WERI-Rb-1 (cell line): ENCODE results near the gene AKAP14.
"Not testable (repeated sequence)": the region's sequence is repeated elsewhere in the genome, so short reads cannot be mapped to it uniquely, and the experiment has no call there.

ENCODE experiments used
- DNase-seq: peaks from one replicate; pipeline ENCODE4 v3.0.0-alpha.2; 2020
- H3K27ac ChIP-seq: fragments of 250-450 bp; sonication (Bioruptor Pico); 2 replicates; pipeline ENCODE4 v1.5.1; 2020; ENCODE audit warnings: mild to moderate bottlenecking, moderate library complexity
- H3K27me3 ChIP-seq: fragments of 250-450 bp; sonication (Bioruptor Pico); 2 replicates; pipeline ENCODE4 v1.5.1; 2021; ENCODE audit warnings: mild to moderate bottlenecking, low read depth, moderate library complexity; ENCODE audit not compliant: insufficient read depth, severe bottlenecking
- H3K36me3 ChIP-seq: fragments of 250-450 bp; sonication (Bioruptor Pico); 2 replicates; pipeline ENCODE4 v1.5.1; 2020; ENCODE audit warnings: mild to moderate bottlenecking, moderate library complexity
- H3K4me3 ChIP-seq: 2 replicates; pipeline ENCODE4 v1.5.1; 2011; ENCODE audit warnings: low read depth, mild to moderate bottlenecking, control low read depth, low read length
- H3K9me3 ChIP-seq: fragments of 250-450 bp; sonication (Bioruptor Pico); 2 replicates; pipeline ENCODE4 v1.5.1; 2021; ENCODE audit warnings: mild to moderate bottlenecking, moderate library complexity; ENCODE audit not compliant: severe bottlenecking
- CTCF ChIP-seq: IDR thresholded peaks from 2 replicates; pipeline ENCODE4 v1.5.1; 2011; ENCODE audit warnings: low read depth, mild to moderate bottlenecking, control low read depth, inconsistent platforms, low read length

Gene AKAP14

GRCh38 chrX:119919835-119920585 lies 24.3 kb downstream of the AKAP14 start:
- Histone ChIP-seq H3K36me3 (no peaks in the 10 kb centered on the region), H3K27me3 (peaks cover 5% of the 10 kb centered on the region), H3K4me3 (no peak overlapping the region), H3K27ac (no peak overlapping the region), H3K9me3 (no peaks in the 10 kb centered on the region)
- DNase-seq, result no peak
- no peak for TF ChIP-seq CTCF

GRCh38 chrX:119922391-119922790 lies 26.7 kb downstream of the AKAP14 start:
- H3K4me3 ChIP-seq, H3K27me3 ChIP-seq, DNase-seq, H3K36me3 ChIP-seq, H3K9me3 ChIP-seq, H3K27ac ChIP-seq: not testable (repeated sequence)

GRCh38 chrX:119935215-119935874 lies 39.7 kb downstream of the AKAP14 start:
- TF ChIP-seq CTCF, result no peak
- H3K27ac ChIP-seq, result no peak overlapping the region
- H3K36me3 ChIP-seq, result peaks cover 3% of the 10 kb centered on the region; the same call in 1 of the 2 replicates
- no peaks in the 10 kb centered on the region for H3K9me3 ChIP-seq
- DNase-seq, result no peak
- no peak overlapping the region for H3K4me3 ChIP-seq
- peaks cover 3% of the 10 kb centered on the region for H3K27me3 ChIP-seq

- no peaks in the 10 kb centered on the region for H3K9me3 ChIP-seq
- H3K27ac ChIP-seq, result no peak overlapping the region
- TF ChIP-seq CTCF, result no peak
- no peaks in the 10 kb centered on the region for H3K27me3 ChIP-seq
- no peak overlapping the region for H3K4me3 ChIP-seq
- H3K36me3 ChIP-seq, result no peaks in the 10 kb centered on the region
- DNase-seq, result no peak
These were observed 45.6 kb downstream of the AKAP14 start for GRCh38 chrX:119941336-119941735.

GRCh38 chrX:119942173-119942819 lies 46.6 kb downstream of the AKAP14 start:
- Histone ChIP-seq H3K36me3 (no peaks in the 10 kb centered on the region), H3K27me3 (no peaks in the 10 kb centered on the region), H3K4me3 (peak overlapping the region; percentile 60), H3K9me3 (no peaks in the 10 kb centered on the region), H3K27ac (peak overlapping the region; percentile 70)
- no peak for DNase-seq
- no peak for TF ChIP-seq CTCF

- no peak for DNase-seq
These were observed 47.1 kb downstream of the AKAP14 start for GRCh38 chrX:119942831-119943184.

More at GRCh38 chrX:119942831-119943184, 47.1 kb downstream of the AKAP14 start:
- no peaks in the 10 kb centered on the region for H3K9me3 ChIP-seq
- peak overlapping the region; percentile 70 for H3K27ac ChIP-seq
- peak overlapping the region; percentile 60 for H3K4me3 ChIP-seq
- no peaks in the 10 kb centered on the region for H3K27me3 ChIP-seq
- no peak for TF ChIP-seq CTCF
- H3K36me3 ChIP-seq, result no peaks in the 10 kb centered on the region
